NCI-H1417 treated with DMSO at 0.1 percent for 48 hours (cell line): ENCODE data around the gene FAM98B.

Experiments used
- DNase-seq: peaks from one replicate; lab custom pipeline; 2025; lab: John Stamatoyannopoulos, UW

The FAM98B gene

DNA sequence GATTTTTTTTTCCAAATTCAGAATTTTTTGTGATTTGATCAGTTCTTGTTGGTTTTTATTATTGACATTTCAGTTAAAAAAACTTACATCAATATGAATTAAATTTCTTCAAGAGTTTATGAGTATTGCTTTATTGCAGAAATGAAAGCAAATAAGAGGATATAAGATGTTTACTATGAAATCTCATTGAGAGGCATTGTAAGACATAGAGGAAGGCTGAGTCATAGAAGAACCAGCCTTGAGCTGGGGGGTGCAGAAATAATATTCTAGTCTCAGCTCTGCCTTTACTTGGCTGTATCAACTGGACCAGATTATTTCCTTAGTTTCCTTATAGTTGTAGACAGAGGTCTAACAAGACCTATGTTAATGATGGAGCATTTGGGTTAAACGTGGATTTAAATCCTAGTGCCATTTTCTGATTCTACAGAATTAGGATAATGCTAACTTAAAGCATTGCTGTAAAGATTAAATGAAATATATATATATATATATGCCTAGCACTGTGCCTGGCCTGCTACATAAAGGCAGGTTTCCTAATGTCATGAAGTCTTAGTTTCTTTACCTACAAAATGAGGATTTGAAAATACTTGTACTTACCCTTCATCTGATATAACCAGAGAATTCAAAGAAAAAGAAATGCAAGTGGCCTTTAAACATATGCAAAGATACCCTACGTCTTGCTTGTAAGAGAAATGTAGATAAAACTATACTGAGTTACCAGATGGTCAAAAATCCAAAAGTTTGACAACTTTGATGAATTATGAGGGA is 7.3 kb downstream of the FAM98B start:
- no peak for DNase-seq

- DNase-seq: no peak
These were observed 10.0 kb downstream of the FAM98B start for GRCh38 chr15:38463893-38464292.

DNA sequence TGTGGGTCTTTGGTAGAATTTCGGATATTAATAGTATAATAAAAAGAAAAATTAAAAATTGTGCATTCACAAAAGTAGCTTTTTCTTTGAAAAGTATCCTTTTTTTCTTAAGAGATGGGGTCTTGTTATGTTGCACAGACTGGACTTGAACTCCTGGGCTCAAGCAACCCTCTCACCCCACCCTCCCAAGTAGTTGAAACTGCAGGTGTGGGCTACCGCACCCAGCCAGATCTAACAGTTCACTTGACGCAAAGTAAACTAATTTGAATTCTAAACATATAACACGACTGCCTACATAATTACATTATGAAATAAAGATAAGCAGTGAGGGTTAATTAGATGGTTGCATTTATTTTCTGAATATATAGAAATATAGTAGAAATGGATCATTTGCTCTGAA is 10.7 kb downstream of the FAM98B start:
- no peak for DNase-seq

- DNase-seq: no peak
These were observed 16.9 kb downstream of the FAM98B start for GRCh38 chr15:38470816-38471215.

DNA sequence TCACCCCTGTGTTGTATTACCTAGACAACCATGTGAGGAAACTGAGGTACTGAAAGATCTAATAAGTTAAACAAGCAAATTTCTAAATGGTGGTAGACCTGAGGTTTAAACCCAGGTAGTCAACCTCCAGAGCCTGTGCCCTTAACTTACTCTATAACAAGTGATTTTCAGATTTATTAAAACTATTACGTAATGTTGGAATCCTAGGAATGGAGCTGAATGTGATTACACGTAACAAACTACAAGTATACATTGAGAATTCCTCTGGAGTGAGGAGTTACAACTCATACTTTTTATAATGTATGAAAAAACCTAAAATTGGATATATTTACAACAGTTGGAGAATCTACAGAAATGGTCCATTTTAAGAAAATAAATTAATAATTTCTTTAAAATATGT is 18.0 kb downstream of the FAM98B start:
- DNase-seq: no peak

DNA sequence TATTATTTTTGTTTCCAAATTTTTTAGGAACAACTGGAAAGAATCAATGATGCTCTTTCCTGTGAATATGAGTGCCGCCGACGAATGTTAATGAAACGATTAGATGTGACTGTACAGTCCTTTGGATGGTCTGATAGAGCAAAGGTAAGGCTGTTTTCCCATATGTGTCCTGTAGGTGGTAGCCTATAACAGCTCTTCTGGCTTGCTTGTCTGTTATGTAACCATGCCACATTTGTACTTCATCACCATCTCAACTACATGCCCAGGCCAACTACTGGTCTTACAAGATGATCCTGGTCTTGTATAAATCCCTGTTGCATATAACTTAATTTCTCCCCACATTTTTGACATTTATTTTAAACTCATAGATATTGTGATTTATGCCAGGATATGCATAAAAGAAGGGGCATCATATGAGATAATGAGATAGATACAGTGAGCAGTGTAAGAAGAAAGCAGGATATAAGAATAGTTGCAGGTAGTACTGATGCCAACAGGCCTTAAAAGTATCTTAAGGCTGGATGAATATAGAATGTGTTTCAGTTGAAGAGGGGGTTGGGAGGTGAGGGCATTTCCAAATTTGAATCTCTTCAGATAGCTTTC is 20.3 kb downstream of the FAM98B start:
- no peak for DNase-seq

DNA sequence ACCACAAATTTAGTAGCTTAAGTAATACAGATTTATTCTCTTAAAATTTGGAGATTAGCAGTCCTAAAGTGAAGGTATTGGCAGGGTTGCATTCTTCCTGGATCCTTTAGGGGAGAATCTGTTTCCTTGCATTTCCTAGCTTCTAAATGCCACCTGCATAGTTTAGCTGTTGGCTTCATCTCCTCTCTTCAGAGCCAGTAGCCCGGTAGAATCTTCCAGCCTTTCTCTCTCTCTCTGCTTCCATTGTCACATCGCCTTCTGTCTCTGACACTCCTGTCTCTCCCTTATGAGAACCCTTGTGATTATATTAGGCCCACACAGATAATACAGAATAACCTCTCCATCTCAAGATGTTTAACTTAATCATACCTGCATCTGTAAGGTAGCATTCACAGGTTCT is 21.4 kb downstream of the FAM98B start:
- no peak for DNase-seq

- no peak for DNase-seq
These were observed 22.2 kb downstream of the FAM98B start for GRCh38 chr15:38476120-38476519.

GRCh38 chr15:38477637-38478036 is 23.7 kb downstream of the FAM98B start:
- DNase-seq: no peak

- DNase-seq: no peak
These were observed 25.3 kb downstream of the FAM98B start for GRCh38 chr15:38479266-38479665.

DNA sequence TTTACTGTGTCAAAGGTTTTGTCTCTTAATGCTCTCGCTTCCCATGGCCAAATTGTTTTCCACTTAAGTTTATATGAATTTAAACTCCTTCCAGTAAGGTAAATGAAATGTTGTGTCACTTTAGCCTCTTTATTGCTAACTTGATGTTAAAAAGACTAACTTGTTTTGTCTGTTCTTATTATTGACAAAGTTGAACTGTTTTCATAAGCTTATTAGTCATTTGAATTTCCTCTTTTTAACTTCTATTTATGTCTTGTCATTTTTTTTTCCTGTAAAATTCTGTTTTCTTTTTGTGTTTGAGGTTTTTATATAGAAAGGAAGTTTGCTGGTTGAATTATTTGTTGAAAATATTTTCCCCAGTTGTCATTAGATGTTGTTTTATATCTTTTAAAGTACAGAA is 25.8 kb downstream of the FAM98B start:
- no peak for DNase-seq

- DNase-seq: no peak
These were observed 27.2 kb downstream of the FAM98B start for GRCh38 chr15:38481113-38481512.

DNA sequence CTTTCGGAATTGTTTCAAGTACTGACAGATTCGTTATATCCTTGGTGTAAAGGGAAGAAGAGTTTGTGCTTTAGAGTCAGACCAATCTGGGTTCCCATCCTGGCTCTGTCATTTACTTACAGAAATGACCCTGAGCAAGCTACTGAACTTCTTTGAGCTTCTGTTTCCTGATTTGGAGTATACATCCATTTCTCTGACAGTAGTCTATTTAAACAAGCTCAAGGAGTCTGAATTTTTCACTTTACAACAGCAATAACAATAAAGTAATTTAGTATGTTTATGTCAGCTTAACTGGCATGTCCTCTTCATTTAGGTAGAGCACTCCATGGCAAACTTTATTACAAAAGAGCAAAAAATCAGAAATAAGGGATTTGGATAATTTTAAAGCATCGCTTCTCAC is 27.8 kb downstream of the FAM98B start:
- no peak for DNase-seq

DNA sequence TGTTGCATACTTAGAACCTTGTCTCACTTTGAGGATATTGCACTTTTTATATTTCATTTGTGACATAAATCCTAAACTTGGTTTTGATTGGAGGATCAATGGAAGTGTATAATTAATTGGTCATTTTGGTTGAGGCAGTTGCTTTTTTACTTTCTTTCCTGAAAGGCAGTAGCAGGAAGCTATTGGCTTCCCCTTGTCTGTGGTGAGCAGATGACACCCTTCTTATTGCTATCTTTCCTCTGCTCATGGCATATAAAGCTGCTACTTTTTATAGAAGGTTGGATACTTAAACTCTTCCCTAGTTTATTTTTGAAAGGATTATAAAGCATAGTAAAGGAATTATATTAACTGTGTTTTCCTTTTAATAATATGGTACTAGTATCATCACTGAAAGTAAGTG is 28.6 kb downstream of the FAM98B start:
- no peak for DNase-seq

DNA sequence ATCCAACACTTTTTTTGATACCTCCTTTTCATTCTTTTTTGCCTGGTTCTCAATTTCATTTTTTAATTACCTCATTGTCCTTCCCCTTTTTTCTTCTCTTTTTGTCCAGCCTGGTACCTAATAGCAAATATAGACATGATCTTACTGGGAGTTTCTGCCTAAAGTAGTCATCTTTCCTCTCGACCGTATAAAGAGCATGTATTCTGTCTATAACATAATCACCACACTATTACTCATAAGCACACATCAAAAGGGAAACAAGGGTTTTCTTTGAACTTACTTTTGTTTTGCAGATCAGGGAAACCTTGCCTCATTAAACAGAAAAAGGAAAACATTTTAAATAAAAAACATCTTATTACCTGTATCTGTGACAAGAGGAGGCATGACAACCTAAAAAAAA is 33.0 kb downstream of the FAM98B start:
- no peak for DNase-seq

DNA sequence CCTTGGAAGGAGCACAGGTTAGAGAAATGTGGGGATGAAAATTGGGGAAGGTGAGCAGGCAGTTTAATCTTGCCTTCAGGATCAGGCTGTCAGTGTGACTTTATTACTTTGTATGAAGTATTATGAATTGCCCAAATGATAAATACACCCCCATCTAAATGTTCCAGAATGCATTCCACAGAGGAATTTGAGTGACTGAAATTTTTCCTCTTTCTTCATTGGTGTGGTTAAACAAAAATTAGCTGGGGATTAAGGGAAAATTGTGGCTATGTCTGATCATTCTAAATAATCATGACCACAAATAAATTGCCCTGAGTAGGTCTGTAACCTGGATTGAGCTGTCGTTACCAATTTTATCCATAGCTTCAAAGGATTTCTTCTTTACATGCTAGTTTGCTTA is 33.5 kb downstream of the FAM98B start:
- no peak for DNase-seq

GRCh38 chr15:38490242-38490922 is 36.5 kb downstream of the FAM98B start:
- no peak for DNase-seq

GRCh38 chr15:38496151-38496550 is 42.2 kb downstream of the FAM98B start:
- DNase-seq: no peak

GRCh38 chr15:38499651-38500050 is 45.7 kb downstream of the FAM98B start:
- no peak for DNase-seq

- no peak for DNase-seq
These were observed 49.6 kb downstream of the FAM98B start for GRCh38 chr15:38503496-38503895.

- DNase-seq: no peak
These were observed 50.9 kb downstream of the FAM98B start for GRCh38 chr15:38504680-38505467.

DNA sequence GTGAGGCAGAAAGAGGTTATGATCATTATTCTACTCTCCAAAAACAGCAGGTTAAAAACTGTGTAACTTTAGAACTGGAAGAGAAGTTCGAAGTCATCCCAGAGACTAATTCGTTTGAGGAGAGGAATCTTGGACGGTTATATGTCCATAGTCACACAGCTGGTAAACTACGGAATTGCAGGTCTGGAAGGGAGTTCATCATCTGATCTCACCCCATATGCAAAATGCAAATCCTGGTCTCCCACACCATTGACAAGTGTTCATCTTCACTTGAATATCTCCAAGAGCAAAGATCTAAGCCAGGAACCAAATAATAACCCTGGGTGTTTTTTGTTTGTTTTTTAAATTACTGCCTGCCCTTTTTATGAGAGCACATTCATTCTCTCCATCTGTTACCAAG is 53.1 kb downstream of the FAM98B start:
- DNase-seq: no peak

DNA sequence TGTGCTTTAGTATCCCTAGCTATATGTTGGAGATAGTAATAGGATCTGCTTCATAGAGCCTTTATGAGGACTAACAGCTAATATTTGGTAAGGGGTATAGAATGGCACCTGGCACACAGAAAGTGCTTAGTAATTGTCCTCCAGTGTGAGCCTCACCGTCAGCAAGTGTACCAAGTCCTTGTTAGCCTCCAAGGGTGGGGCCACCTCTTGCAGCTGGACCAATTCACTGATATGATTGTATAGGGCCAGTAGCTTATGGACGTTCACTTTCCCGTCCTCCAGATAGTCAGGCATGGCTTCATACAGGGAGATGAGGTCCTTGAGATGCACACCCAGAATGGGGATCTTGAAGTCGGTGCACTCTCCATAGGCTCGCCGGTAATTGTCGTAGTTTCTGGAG is 53.6 kb downstream of the FAM98B start:
- no peak for DNase-seq
